ENCODE data around the gene TRPC6. TPM values are rescaled to one million over a fixed set of nuclear protein-coding genes. Genes with fewer than 3 reads are reported as not detected.

Gene TRPC6
- total RNA-seq = 0.15 and 0.17 TPM in 2 replicates

DNA sequence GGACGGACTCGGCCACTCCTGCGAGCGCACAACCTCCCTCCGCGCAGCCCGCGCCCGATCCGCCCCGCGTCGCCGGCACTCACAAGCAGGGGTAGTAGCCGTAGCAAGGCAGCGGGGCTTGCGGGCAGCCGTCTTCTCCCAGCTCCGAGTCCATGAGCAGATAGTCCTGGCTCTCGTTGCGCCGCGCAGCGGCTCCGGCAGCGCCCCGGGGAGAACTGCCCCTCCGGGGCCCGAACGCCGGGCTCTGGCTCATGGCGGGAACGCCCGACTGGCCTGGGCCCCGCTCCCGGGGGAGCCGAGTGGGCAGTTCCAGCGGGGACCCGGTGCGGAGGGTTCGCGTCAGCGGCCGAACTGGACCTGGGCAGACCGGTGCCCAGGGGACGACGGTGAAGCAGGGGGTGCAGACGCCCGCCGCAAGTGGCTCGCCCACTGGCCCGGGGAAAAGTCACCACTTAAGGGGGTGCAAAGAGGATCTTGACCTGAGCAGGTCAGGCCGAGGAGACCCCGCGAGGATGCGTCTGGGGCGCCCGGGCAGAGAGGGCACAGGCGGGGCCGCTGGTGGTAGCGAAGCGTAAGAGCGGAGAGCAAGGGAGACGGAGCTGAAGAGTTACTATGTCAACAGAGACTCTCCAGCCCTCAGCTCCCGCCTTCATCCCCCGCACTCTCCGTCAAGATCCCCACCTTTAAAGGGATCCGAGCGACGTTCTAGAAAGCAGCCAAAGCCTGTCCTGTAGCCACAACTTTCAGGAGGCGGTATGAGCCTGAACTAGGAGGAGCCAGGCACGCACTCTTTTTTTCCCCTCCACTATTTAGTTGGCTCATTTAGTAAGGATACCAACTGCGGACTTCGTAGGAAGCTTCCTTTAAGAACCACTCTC, at the start of gene TRPC6:
Gene TRPC6 (minus strand): TSS at position 757 of the 878 bp plus-strand sequence. CDS start 504 bp downstream, at position 253.

Data from smooth muscle cell of trachea (primary cell).